ENCODE measurements around the gene PCDHA13.
"Not testable (repeated sequence)": the region's sequence is repeated elsewhere in the genome, so short reads cannot be mapped to it uniquely, and the experiment has no call there.

The PCDHA13 gene

DNA sequence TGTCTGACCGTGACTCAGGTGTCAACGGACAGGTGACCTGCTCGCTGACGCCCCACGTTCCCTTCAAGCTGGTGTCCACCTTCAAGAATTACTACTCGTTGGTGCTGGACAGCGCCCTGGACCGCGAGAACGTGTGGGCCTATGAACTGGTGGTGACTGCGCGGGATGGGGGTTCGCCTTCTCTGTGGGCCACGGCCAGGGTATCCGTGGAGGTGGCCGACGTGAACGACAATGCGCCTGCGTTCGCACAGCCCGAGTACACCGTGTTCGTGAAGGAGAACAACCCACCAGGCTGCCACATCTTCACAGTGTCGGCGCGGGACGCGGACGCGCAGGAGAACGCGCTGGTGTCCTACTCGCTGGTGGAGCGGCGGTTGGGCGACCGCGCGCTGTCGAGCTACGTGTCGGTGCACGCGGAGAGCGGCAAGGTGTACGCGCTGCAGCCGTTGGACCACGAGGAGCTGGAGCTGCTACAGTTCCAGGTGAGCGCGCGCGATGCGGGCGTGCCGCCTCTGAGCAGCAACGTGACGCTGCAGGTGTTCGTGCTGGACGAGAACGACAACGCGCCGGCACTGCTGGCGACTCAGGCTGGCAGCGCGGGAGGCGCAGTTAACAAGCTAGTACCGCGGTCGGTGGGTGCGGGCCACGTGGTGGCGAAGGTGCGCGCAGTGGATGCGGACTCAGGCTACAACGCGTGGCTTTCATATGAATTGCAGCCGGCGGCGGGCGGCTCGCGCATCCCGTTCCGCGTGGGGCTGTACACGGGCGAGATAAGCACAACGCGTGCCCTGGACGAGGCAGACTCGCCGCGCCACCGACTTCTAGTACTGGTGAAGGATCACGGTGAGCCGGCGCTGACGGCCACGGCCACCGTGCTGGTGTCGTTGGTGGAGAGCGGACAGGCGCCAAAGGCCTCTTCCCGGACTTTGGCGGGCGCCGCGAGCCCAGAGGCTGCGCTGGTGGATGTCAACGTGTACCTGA, 11.4 kb upstream of the PCDHA13 start:
- DNase-seq, result no peak

DNA sequence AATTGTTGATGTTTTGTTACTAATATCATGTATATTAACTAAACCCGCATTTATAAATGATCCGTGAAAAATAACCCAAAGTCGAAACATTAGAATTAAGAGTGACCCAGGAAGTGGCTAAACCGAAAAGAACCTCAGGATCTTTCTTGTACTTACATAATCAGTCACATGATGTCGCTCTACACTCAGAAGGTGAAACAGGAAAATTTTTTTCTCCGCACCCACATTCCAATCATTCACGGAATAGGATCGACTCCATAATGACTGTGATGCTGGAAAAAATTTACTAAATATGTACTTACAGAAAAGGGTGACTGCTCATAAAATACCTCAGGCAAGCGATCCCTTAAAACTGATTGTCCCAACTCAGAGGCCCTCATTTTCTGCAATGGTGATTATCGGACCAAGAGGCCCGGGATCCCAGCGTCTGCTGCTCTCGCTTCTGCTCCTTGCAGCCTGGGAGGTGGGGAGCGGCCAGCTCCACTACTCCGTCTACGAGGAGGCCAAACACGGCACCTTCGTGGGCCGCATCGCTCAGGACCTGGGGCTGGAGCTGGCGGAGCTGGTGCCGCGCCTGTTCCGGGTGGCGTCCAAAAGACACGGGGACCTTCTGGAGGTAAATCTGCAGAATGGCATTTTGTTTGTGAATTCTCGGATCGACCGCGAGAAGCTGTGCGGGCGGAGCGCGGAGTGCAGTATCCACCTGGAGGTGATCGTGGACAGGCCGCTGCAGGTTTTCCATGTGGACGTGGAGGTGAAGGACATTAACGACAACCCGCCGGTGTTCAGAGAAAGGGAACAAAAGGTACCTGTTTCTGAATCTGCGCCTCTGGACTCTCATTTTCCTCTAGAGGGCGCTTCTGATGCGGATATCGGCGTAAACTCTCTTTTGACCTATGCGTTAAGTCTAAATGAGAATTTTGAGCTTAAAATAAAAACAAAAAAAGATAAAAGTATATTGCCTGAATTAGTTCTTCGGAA, 6.5 kb upstream of the PCDHA13 start, which contains the start of gene PCDHA12:
Gene PCDHA12 (plus strand): TSS at position 224 of the 981 bp plus-strand sequence. CDS start 165 bp downstream, at position 389.
- DNase-seq, result no peak

DNA sequence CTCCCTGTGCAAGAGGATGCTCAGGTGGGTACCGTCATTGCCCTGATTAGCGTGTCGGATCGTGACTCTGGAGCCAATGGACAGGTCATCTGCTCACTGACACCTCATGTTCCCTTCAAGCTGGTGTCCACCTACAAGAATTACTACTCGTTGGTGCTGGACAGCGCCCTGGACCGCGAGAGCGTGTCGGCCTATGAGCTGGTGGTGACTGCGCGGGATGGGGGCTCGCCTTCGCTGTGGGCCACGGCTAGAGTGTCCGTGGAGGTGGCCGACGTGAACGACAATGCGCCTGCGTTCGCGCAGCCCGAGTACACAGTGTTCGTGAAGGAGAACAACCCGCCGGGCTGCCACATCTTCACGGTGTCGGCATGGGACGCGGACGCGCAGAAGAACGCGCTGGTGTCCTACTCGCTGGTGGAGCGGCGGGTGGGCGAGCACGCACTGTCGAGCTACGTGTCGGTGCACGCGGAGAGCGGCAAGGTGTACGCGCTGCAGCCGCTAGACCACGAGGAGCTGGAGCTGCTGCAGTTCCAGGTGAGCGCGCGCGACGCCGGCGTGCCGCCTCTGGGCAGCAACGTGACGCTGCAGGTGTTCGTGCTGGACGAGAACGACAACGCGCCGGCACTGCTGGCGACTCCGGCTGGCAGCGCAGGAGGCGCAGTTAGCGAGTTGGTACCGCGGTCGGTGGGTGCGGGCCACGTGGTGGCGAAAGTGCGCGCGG, 5.2 kb upstream of the PCDHA13 start:
- not testable (repeated sequence) for DNase-seq

DNA sequence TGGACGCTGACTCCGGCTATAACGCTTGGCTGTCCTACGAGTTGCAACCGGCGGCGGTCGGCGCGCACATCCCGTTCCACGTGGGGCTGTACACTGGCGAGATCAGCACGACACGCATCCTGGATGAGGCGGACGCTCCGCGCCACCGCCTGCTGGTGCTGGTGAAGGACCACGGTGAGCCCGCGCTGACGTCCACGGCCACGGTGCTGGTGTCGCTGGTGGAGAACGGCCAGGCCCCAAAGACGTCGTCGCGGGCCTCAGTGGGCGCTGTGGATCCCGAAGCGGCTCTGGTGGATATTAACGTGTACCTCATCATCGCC, 4.7 kb upstream of the PCDHA13 start:
- no peak for DNase-seq

DNA sequence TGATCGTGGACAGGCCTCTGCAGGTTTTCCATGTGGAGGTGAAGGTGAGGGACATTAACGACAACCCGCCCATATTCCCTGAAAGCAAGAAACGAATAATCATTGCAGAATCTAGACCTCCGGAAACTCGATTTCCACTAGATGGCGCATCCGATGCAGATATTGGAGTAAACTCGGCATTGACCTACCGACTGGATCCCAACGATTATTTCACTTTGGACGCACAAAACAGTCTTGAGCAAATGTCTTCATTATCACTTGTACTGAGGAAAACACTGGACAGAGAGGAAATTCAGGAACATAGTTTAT, 621 bp downstream of the PCDHA13 start:
- no peak for DNase-seq

DNA sequence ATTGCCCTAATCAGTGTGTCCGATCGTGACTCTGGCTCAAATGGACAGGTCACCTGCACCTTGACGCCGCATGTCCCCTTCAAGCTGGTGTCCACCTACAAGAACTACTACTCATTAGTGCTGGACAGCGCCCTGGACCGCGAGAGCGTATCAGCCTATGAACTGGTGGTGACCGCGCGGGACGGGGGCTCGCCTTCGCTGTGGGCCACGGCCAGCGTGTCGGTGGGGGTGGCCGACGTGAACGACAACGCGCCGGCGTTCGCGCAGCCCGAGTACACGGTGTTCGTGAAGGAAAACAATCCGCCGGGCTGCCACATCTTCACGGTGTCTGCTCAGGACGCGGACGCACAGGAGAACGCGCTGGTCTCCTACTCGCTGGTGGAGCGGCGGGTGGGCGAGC, 1.4 kb downstream of the PCDHA13 start:
- DNase-seq, result no peak

DNA sequence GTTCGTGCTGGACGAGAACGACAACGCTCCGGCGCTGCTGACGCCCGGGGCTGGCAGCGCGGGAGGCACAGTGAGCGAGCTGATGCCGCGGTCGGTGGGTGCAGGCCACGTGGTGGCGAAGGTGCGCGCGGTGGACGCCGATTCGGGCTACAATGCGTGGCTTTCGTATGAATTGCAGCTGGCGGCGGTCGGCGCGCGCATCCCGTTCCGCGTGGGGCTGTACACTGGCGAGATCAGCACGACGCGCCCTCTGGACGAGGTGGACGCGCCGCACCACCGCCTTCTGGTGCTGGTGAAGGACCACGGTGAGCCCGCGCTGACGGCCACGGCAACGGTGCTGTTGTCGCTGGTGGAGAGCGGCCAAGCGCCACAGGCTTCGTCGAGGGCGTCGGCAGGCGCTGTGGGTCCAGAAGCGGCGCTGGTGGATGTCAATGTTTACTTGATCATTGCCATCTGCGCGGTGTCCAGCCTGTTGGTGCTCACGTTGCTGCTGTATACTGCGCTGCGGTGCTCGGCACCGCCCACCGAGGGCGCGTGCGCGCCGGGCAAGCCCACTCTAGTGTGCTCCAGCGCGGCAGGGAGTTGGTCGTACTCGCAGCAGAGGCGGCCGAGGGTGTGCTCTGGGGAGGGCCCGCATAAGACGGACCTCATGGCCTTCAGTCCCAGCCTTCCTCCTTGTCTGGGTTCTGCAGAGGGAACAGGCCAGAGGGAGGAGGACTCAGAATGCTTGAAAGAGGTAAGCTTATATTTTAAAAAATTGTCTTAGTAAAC, 2.2 kb downstream of the PCDHA13 start:
- DNase-seq, result no peak

DNA sequence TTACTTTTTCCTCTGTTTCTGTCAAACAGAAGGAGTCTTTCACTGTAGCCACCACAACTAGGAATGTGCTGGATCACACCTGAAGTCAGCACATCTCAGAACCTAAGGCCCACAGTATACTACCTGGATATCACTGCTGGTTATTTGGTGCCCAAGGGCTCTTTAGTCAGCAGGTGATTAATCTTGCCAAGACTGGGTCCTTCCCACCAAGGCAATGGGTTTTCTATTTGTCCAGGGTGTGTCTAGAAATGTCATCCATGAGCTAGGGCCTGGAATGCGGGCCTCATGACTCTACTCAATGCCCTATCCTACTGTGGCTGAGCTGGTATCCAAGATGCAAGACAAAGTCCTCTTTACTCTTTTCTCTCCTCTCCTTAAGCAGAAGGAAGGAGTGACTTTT, 34.4 kb downstream of the PCDHA13 start:
- no peak for DNase-seq

DNA sequence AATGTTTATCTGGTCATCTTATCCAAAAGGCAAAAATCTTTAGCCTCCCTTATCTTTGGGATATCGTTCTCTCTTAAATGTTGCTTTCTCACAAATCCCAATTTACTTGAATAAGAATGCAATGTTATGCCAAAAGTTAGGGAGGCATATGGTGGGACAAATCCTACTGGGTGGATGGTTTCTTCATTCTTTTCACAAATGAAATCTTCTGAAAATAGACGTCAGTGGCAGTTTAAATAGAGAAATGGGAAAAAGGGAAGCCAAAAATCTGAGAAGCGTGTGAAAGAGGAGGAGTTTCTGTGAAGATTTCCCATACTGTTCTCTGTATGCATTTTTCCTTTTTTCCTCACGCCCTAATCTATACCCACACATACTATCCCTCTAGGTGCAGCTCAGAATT, 41.7 kb downstream of the PCDHA13 start:
- no peak for DNase-seq

DNA sequence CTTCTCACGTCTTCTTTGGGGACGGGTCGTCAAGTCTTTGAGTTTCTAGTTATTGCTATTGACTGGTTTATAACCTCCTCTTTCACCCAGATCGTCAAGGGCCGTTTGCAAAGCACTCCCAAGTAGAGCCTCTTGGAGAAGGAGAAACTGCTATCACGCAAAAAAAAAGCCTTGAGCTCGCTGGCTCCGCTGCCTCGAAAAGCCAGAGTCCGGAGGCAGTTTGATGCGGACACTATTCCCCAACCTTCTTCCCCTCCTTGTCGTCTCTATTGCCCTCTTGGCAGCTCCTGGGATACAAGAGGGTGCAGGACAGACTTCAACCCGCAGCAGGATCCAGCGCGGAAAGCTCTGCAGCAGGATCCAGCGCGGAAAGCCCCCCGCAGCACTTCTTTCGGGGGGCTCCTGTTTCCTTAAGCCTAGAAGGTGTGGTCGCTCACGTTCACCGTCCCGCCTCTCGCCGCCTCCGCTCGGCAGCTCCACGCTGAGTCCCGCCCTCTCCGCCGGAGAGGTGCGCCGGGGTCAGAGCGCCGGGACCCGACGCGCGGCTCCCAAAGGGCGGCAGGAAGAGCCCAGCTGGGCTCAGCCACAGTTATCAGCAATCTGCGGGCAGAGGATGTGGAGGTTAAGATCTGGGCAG, 44.0 kb downstream of the PCDHA13 start, which contains the start of gene PCDHAC1:
Gene PCDHAC1 (plus strand): TSS at position 494 of the 637 bp plus-strand sequence. CDS start 594 bp downstream, outside the sequence.
- no peak for DNase-seq

DNA sequence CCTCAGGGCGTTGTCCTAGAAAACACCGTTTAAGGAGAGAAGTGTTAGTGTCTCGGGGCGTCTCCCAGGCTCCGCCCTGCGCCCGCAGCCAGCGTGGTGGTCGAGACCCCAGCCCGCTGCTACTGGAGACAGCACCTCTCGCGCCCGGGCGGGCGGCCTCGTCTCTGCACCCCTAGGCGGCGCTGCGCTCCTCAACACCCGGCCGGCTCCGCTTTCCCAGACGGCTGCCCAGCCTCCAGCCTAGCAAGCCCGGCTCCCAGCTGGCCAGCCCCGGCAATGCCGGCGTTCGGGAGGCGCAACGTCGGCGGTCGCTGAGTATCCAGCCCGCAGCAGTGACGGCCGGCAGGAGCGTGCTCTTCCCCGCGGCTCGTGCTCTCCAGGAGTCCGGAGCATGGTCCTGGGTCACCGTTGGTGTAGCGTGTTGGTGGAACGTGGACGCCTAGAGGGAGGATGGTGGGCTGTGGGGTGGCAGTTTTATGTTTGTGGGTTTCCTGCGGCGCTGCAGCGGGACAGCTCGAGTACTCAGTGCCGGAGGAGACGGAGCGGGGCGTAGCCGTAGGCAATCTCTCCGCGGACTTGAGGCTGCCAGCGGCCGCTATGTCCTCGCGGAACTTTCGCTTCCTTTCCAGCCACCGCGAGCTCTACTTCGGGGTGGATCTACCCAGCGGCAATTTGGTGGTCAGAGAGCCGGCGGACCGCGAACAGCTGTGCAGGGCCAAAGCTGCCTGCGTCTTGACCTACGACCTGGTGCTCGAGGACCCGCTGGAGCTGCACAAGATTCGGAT, 44.7 kb downstream of the PCDHA13 start:
- peak; percentile 41 for DNase-seq

DNA sequence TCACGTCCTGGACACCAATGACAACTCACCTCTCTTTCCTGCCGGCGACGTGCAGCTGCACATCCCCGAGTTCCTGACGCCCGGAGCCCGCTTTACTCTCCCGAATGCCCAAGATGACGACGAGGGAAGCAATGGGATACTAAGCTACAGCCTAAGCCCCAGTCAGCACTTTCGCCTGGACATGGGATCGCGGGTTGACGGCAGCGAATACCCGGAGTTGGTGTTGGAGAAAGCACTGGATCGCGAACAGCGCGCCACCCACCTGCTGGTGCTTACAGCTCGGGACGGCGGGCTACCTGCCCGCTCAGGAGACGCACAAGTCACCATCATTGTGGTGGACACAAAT, 45.3 kb downstream of the PCDHA13 start:
- DNase-seq, result no peak

All from central memory CD4-positive, alpha-beta T cell (primary cell).